NCI-H2029 treated with DMSO at 0.1 percent for 48 hours (cell line): ENCODE measurements around the gene ATP6AP1.

Experiments
- DNase-seq: peaks from one replicate; lab custom pipeline; 2025; lab: John Stamatoyannopoulos, UW

Gene ATP6AP1

DNA sequence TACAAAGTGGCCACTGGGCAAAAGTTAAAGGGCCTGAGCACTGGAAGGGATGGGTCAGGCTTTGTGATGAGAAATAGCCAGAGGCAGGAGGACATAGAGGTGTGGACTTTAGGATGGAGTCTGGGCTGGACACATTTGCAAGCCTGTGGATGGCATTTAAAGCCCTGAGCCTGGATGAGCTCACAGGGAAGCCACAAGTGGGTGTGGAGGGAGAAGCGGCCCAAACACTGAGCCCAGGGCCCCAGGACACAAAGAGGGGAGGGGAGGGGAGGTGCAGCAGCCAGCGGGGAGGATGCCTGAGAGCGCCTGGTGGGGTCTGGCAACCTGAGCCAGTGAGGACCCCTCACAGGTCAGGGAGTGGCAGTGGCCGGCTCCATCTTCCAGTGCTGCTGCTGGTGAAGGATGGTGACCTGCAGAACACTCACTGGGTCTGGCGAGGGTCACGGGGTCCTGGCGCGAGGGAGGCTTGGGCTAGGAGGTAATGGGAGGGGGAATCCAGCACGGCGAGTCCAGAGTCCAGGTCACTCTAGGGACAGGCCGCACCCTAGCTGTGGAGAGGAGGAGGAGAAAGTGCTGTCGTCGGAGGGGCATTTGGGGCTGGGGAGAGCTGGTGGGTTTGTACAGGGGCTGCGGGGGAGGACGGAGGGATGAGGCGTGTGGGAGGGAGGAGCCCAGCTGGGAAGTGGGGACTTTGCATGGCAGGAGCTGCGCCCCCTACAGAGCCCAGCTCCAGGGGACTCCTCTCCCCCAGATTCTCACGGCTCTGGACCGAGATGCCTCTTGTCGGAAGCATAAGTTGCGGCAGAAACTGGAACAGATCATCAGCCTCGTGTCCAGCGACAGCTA, 43.6 kb downstream of the ATP6AP1 start:
- no peak for DNase-seq

DNA sequence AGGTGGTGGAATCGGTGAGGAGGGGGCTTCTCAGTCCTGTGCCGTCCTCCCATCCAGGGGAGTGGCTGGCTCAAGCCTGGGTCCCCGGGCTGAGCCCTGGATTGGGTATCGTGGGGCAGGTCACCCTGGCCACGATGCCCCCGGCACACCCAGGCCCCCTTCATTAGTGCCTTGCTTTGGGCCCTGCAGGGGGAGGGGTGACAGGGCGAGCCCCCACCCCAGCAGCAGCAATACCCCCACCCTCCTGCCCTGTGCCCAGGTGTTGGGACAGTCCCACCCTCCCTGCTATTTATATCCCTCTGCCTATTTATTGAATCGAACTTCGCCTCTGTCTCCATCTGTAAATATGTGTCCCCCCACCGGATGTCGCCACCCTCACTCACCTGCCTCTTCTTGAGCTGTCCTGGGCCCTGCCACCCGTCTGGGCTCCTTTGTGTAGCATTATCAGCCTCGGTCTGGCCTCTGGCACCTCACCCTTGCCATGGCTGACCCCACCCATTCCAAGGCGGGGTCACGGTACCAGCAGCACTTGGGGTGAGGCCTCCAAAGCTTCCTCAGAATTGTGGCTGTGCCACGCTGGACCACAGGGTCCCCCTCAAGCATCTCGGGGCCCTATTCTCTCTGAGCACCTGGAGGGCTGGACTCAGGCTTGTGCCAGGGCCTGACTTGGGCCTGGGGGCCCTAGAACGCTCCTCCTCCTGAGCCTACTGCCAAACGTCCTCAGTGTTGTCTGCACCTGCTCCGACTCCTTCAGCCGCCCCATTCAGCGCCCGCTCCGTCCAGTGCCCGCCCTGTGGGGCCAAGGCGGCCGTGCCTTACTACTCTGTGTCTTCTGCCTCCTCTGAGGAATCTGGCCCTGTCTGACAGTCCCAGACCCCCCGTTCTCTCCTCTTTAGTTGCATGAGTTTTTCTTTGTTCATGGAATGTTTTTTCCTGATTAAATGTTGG, 44.5 kb downstream of the ATP6AP1 start:
- DNase-seq: no peak

DNA sequence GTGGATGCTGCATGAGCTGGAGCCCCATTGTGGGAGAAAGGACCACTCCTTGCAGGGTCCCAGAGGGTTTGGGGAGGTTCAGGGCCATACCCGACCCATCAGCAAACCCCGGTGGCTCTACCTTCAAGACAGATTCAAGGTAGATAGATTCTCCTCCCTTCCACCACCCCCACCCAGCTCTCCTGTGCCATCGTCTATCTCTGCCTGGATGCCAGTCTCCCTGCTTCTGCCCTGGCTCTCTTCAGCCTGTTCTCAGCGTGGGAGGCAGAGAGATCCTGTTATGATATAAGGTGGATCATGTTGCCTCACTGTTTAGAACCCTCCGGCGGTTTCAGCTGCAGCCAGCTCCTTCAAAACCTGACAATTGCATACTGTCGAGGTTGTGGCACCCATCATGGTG, 45.2 kb downstream of the ATP6AP1 start:
- no peak for DNase-seq

DNA sequence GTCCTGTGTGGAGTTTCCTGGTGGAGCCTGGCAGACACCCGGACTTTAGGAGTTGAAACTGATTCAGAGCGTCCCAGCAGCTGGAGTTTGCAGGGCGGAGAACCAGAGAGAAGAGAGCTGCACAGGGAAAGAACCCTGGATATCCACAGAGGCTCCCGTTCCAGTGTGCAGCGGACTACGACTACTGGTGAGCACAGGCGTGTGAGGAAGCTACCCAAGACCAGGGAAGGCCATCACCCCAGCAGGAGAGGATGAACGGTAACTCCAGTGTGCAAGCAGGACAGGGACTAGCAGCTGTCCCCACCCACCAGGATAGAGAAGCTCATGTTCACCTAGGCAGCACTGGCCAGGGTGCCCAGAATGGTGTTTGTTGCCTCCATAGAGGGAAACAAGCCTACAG, 48.3 kb downstream of the ATP6AP1 start:
- no peak for DNase-seq

DNA sequence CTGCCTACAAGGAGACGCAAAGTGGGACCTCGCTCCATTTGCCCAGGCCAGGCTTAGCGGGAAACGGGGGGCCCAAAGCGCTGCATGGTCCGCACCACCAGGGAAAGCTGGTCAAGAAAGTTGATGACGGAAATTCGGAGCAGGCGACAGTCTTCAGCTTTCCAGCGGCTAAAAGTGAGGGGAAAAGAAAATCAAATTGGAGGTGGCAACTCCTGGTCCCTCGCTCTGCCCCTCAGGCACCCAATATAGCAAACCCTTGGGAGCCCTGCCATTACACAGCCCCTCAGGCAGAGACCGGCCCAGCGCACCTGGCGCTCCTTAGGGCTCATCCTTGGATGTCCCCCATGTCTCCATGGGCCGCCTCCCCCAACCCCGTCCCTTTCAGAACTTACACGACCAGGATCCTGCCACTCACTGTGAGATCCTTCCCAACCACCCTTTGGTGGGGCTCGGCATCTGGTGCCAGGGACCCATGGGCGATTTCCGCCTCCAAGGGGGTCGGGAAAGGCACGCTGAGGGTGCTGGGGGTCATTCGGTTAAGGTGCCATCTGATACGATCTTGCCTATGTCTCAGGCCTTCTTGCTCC, 49.5 kb downstream of the ATP6AP1 start:
- no peak for DNase-seq

DNA sequence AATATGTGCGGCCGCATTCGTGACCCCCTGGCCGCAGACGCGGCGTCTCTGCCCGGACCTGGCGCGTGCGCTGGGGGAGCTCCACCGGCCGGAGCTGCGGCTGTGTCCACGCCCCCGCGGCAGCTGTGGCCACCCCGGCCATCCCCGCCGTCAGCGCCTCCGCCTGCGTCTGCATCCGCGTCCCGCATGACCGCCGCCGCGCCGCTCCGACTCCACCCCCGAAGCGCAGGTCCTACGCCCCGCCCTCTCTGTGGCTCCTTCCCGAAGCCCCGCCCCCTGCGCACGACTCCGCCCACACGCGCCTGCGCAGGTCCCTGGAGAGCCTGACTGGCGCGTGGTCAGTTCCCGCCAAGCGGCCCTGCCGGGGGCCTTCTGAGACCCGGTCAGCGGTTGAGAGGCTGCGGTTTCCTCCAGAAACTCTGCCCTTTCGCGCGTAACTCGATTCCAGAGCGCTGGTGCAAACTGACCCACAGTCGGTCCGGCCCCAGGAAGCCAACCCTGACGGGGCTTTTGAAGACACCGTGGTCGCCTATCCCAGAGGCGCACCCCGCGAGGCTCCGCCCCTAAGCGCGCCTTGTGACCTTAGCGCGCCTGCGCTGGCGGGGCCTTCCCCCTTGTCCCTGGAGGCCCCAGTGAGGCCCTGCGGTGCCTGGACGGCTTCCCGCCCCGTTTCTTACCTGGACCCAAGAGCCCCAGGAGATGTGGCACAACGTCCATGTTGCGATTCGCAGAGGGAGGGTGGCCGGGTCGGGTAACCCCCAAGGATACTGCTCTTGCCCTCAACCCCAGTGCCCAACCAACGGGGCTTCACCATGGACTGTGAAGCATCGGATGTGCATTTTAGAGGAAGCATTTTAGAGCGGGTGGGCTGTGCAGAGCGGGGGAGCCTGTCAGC, 50.5 kb downstream of the ATP6AP1 start, which contains the start of gene LAGE3:
LAGE3 (minus strand) TSS at position 554 of the 895 bp plus-strand sequence; CDS start at position 188, 366 bp downstream.
- peak; percentile 57 for DNase-seq

DNA sequence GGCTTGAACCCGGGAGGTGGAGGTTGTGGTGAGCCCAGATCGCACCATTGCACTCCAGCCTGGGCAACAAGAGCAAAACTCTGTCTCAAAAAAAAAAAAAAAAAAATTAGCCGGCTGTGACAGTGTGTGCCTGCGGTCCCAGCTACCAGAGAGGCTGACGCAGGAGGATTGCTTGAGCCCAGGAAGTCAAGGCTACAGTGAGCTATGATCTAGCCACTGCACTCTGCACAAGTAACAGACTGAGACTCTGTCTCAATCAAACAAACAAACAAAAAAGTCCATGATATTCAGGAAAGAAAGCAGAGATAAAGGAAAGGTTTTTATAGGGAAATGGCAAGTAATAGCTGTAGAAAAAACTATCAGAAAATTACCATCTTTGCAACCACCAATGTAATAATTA, 52.7 kb downstream of the ATP6AP1 start:
- DNase-seq: no peak

DNA sequence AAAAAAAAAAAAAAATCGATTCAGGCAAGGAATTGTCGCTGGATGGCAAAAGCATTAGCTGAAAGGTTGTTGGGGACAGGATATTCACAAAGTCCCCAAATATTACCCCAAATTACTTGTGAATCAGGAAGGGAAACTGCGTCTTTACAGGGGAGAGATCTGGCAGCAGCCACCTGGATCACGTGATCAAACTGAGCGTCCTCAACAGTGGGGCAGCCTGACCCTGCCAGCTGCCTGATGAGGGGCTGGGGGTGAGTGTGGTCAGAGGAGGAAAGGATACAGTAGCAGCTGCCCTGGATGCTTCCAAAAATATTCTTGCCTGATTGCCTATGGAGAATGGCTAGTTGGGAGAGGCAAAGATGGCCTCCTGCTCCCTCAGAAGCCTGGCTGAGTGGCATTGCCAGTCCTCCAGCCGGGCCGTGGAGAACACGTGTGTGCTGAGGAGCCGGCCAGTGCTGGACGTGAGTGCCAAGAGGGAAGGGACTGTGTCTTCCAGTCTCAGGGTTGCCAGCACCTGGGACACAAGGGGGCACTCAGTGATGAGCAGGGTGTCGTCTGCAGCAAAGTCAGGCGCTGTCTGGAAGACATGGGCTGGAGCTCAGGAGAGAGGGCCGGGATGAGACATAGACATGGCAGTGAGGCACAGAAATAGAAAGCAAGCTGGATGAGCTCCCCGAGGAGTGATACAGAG, 53.6 kb downstream of the ATP6AP1 start:
- no peak for DNase-seq

DNA sequence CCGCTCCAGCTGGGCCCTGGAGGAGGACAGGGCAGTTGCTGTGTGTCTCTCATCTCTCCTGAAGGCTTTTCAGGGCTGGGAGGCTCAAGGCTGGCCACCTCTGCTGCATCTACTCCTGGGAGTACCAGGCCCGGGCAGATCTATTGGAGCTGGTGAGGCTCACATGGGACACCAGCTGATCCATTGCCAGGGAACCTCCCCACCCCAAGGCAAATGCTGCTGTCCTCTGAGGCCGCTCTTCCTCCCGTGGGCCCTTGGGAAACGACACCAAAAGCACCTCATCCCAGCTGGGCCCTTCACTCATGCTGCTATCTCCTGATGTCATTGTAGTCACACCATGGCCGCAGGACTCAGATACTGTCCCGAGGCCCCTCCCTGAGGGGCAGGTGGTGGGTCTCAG, 54.3 kb downstream of the ATP6AP1 start:
- no peak for DNase-seq

DNA sequence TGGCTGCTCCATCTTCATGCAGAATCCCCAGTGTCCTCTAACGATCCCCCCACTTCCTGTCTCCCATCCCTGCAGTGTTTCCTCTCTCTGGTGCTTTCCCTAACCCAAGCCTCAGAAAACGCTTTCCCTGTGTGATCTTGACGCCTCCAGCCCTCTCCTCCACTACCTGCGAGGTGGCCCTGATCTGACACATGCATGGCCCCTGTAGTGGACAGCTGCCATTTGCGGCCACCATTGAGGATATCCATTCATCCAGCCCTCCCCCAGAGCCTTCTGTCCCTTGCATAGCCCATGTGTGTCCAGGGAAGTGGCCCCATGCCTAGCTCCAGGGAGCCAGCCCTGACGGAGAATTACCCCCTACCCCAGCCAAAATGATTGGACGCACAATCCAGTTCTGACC, 54.8 kb downstream of the ATP6AP1 start:
- DNase-seq: no peak

DNA sequence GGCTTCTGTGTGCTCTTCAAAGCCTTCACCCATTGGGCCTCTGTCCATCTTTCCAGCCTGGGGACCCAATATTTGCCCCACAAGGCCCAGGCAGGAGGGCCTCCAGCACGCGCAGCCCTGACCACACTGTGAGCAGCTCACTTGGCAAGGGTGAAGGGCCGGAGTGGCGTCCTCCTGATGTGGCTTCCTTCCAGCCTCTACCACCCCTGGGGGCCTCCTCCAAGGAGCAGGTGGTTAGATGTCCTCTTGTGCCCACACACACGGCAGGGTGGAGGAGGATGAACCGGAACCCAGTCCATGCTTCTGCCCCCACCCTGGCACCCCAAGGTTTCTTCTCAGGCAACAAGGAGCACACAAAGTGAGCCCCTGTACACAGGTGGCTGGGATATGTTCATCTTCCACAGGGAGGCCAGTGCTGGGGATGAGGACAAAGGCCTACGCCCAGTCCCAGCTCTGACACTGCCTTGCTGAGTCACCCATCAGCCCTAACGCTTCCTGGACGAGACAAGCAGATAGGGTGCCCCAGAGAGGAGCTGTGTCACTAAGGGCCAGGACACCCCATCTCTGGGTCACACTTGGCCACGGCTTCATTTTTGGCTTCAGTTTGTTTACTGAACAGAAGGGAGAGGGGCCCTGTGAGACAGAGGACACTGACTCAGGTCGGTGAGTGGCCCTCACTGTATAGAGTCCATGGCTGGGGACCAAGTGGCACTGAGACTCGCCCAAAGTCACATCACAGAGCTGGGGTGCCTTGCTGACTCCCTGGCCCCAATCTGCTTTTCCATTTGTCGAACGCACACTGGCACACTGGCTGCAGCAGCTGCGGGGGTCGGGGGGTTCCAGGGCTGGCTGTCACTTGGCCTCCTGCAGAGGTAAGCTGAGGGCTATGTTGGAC, 56.0 kb downstream of the ATP6AP1 start:
- no peak for DNase-seq

DNA sequence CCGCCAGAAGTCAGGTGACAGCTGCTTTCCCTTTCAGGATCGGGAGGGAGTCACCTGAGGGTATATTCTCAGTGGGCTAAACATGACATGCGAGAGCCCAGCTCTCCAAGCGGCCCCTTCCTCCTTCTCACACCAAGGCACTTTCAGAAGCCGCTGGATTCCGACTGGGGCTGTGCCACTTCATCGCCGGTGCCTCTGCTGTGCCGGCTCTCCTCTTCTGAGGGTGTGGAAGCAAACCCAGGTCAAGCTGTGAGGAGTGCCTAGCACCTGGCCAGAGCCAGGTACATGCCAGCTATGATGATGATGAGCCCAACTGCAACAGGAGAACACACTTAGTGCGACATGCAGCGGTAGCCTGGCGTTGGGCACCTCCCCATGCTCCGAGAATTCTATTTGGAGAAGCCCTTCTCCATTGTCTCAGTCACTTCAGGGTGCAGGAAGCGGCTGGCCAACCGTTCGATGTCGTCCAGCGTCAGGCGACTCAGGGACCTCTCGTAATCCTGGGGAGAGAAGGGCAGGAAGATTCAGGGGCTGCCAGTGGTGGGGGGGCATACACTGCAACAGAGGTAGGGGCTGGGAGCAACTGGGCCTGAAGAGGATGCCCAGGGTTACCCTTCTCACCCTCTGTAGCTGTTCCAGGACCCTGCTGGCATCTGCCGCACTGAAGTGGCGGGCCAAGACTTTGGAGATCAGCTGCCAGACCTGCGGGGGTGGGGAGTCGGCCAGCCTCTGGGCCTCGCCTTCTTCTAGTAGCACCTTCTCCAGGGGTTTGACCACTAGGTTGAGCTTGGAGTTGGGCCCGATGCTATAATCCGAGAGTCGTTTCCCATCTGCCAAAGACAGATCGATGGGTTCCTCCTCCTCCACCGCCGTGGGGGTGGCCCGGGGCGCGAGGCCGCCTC, 56.9 kb downstream of the ATP6AP1 start:
- DNase-seq: peak; percentile 60

DNA sequence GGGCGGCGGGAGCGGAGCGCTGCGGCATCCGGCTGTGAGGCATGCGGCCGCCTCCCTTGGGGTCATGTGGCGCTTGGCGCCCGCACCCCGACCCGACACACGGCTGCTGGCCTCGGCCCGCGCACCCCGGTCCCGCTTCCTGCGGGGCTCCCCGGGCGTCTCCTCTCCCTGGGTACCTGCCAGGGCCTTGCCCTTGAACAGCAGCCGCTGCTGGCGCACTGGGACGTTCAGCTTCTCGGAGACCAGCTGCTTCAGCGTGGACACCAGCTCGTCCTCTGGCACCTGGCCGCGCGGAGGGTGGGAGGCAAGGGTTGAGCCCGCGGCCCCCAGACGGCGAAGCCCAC, 57.5 kb downstream of the ATP6AP1 start:
- DNase-seq: no peak
